Liver (tissue), 9 donors: ENCODE results near the gene CLIC5. TPM values are rescaled to one million over a fixed set of nuclear protein-coding genes. Genes with fewer than 3 reads are reported as not detected.

Source experiments
- DNase-seq: peaks from one replicate; pipeline ENCODE4 v3.0.0-alpha.2; 2017; ENCODE audit warnings: low spot score
- H3K27ac ChIP-seq, 2 donors: one replicate each; pipeline ENCODE4 v1.7.0; 2013; ENCODE audit warnings: inconsistent platforms in 2 of 2, low read length in 2 of 2, control low read depth in 1 of 2, low read depth in 1 of 2, mild to moderate bottlenecking in 1 of 2
- H3K27me3 ChIP-seq, 4 donors: one replicate each; pipeline versions ENCODE4 v1.6.1 to v1.7.0; 2013; ENCODE audit warnings: low read length in 3 of 4, inconsistent platforms in 1 of 4, mild to moderate bottlenecking in 1 of 4, moderate library complexity in 1 of 4; ENCODE audit not compliant: control insufficient read depth in 4 of 4, insufficient read depth in 4 of 4
- H3K36me3 ChIP-seq, 4 donors: one replicate each; pipeline versions ENCODE4 v1.6.1 to v1.7.0; 2013; ENCODE audit warnings: low read length in 3 of 4, mild to moderate bottlenecking in 3 of 4, low read depth in 1 of 4, moderate library complexity in 1 of 4; ENCODE audit not compliant: control insufficient read depth in 4 of 4, insufficient read depth in 3 of 4
- H3K4me1 ChIP-seq, 4 donors: one replicate each; pipeline versions ENCODE4 v1.6.1 to v1.7.0; 2013; ENCODE audit warnings: low read length in 3 of 4, mild to moderate bottlenecking in 3 of 4, moderate library complexity in 1 of 4; ENCODE audit not compliant: control insufficient read depth in 4 of 4, insufficient read depth in 4 of 4
- H3K4me3 ChIP-seq, 3 donors: one replicate each; pipeline versions ENCODE4 v1.6.1 to v1.7.0; 2013; ENCODE audit warnings: low read length in 3 of 3, control low read depth in 1 of 3, low read depth in 1 of 3, mild to moderate bottlenecking in 1 of 3
- H3K9ac ChIP-seq, 2 donors: one replicate each; pipeline ENCODE4 v1.7.0; 2013; ENCODE audit warnings: low read length in 2 of 2, mild to moderate bottlenecking in 2 of 2, moderate library complexity in 2 of 2, control low read depth in 1 of 2, low read depth in 1 of 2
- H3K9me3 ChIP-seq, 4 donors: one replicate each; pipeline versions ENCODE4 v1.6.1 to v1.7.0; 2013; ENCODE audit warnings: low read length in 3 of 4; ENCODE audit not compliant: control insufficient read depth in 4 of 4
- CTCF ChIP-seq: fragments of 150-350 bp; IDR thresholded peaks from 2 replicates; pipeline ENCODE4 v1.5.1; 2017; ENCODE audit warnings: improper control_type of control experiment, low read depth, low read length; ENCODE audit not compliant: missing input control
- EGR1 ChIP-seq, 2 donors: IDR thresholded peaks; 2 replicates each; pipeline ENCODE4 v1.6.1; 2016 to 2018; ENCODE audit warnings: antibody characterized with exemption in 2 of 2, low read depth in 2 of 2
- FOXA1 ChIP-seq: IDR thresholded peaks from 2 replicates; pipeline ENCODE4 v1.6.1; 2016; ENCODE audit warnings: antibody characterized with exemption
- FOXA2 ChIP-seq: IDR thresholded peaks from 2 replicates; pipeline ENCODE4 v1.6.1; 2016; ENCODE audit warnings: antibody characterized with exemption
- GABPA ChIP-seq, 2 donors: IDR thresholded peaks in 1 of 2; conservative IDR thresholded peaks in 1 of 2; 2 replicates each; pipeline ENCODE4 v1.6.1; 2016; ENCODE audit warnings: antibody characterized with exemption in 2 of 2, mild to moderate bottlenecking in 1 of 2, moderate library complexity in 1 of 2
- HNF4G ChIP-seq: IDR thresholded peaks from 2 replicates; pipeline ENCODE4 v1.6.1; 2016; ENCODE audit warnings: antibody characterized with exemption
- JUND ChIP-seq, 2 donors: IDR thresholded peaks; 2 replicates each; pipeline ENCODE4 v1.6.1; 2016; ENCODE audit warnings: antibody characterized with exemption in 2 of 2
- MAX ChIP-seq: IDR thresholded peaks from 2 replicates; pipeline ENCODE4 v1.6.1; 2016; ENCODE audit warnings: antibody characterized with exemption
- NR2F2 ChIP-seq: IDR thresholded peaks from 2 replicates; pipeline ENCODE4 v1.6.1; 2016; ENCODE audit warnings: antibody characterized with exemption
- RXRA ChIP-seq, 2 donors: IDR thresholded peaks; 2 replicates each; pipeline ENCODE4 v1.6.1; 2017 to 2018; ENCODE audit warnings: antibody characterized with exemption in 2 of 2, mild to moderate bottlenecking in 1 of 2
- TAF1 ChIP-seq: conservative IDR thresholded peaks from 2 replicates; pipeline ENCODE4 v1.6.1; 2016; ENCODE audit warnings: antibody characterized with exemption, mild to moderate bottlenecking
- YY1 ChIP-seq: IDR thresholded peaks from 2 replicates; pipeline ENCODE4 v1.6.1; 2016; ENCODE audit warnings: antibody characterized with exemption, mild to moderate bottlenecking
- ZBTB33 ChIP-seq: IDR thresholded peaks from 2 replicates; pipeline ENCODE4 v1.6.1; 2016; ENCODE audit warnings: antibody characterized with exemption
- WGBS: extraction: QIAGEN DNeasy Blood & Tissue Kit; methylation state at CpG from one replicate; pipeline ENCODE4 v1.1.7; 2013; 5-methylcytosine and 5-hydroxymethylcytosine counted together
- polyA plus RNA-seq, 2 donors: library from polyadenylated mRNA; stranded (reverse) in 1 of 2; unstranded in 1 of 2; fragments of 200-250 nt in 1 of 2; fragments of >200 nt in 1 of 2; fragmentation: Nextera tagmentation in 1 of 2; extraction: Ambion mirVana in 1 of 2; gene quantifications; one replicate each; pipeline versions ENCODE4 v1.2.1 to v1.2.3, GENCODE V29; 2013 to 2015
- total RNA-seq, 2 donors: library from RNA; depleted of rRNA; stranded (reverse); fragments of >200 nt; gene quantifications; one replicate each; pipeline ENCODE4 v1.2.3, GENCODE V29; 2014
- donor health status: healthy.
- donor health status: healthy.
- donor health status: healthy.
- donor health status: healthy.
- donor health status: healthy.

CLIC5 gene
- total and polyA plus RNA-seq, 4 donors = 0.05 to 0.33 (median 0.14) TPM

- no peaks in the 10 kb centered on the region for H3K4me1 ChIP-seq
- no peak for TF ChIP-seq FOXA1
- no peak for TF ChIP-seq GABPA (IDR thresholded peaks at IDR 0.05 in 1 of 2, conservative IDR thresholded peaks at IDR 0.05 in 1 of 2)
- no peak for TF ChIP-seq EGR1 (IDR thresholded peaks at IDR 0.05; ENCODE audit: low read depth in 2 of 2)
- no peak for TF ChIP-seq JUND (IDR thresholded peaks at IDR 0.05)
- no peak for TF ChIP-seq CTCF
- no peak for TF ChIP-seq HNF4G
- TF ChIP-seq MAX = no peak
- TF ChIP-seq TAF1 = no peak
- no peak for TF ChIP-seq NR2F2
- TF ChIP-seq RXRA (IDR thresholded peaks at IDR 0.05) = no peak
- no peak for TF ChIP-seq ZBTB33
- TF ChIP-seq YY1 = no peak
- no peak overlapping the region for H3K4me3 ChIP-seq
- no peak overlapping the region for H3K27ac ChIP-seq
- H3K27me3 ChIP-seq = peaks cover 0 to 4% (median 0%) of the 10 kb centered on the region in 4 donors
- H3K9me3 ChIP-seq = no peaks in the 10 kb centered on the region
- no peaks in the 10 kb centered on the region for H3K36me3 ChIP-seq
- H3K9ac ChIP-seq = no peak overlapping the region
- no peak for DNase-seq
- 86% methylated on average over 3 of the region's 3 CpGs for WGBS
These were observed 133.8 kb downstream of the CLIC5 start for GRCh38 chr6:45881705-45882467.

- WGBS = 77% methylated on average over 6 of the region's 6 CpGs
- Histone ChIP-seq H3K9ac (no peak overlapping the region), H3K27me3 (peaks cover 0 to 4% (median 0%) of the 10 kb centered on the region in 4 donors), H3K36me3 (no peaks in the 10 kb centered on the region), H3K4me3 (no peak overlapping the region), H3K4me1 (no peaks in the 10 kb centered on the region), H3K27ac (no peak overlapping the region), H3K9me3 (no peaks in the 10 kb centered on the region)
- no peak for DNase-seq
- TF ChIP-seq ZBTB33 (no peak), FOXA2 (no peak), CTCF (no peak), RXRA (IDR thresholded peaks at IDR 0.05) (no peak), NR2F2 (no peak), FOXA1 (no peak), JUND (IDR thresholded peaks at IDR 0.05) (no peak)
These were observed 135.0 kb downstream of the CLIC5 start for GRCh38 chr6:45880676-45881075.
